NCI-H1417 treated with DMSO at 0.1 percent for 48 hours (cell line): Measurements from ENCODE around the gene GPR3.
"Not testable (repeated sequence)": the region's sequence is repeated elsewhere in the genome, so short reads cannot be mapped to it uniquely, and the experiment has no call there.

Experiments used
- DNase-seq: peaks from one replicate; lab custom pipeline; 2025; lab: John Stamatoyannopoulos, UW

Gene GPR3

DNA sequence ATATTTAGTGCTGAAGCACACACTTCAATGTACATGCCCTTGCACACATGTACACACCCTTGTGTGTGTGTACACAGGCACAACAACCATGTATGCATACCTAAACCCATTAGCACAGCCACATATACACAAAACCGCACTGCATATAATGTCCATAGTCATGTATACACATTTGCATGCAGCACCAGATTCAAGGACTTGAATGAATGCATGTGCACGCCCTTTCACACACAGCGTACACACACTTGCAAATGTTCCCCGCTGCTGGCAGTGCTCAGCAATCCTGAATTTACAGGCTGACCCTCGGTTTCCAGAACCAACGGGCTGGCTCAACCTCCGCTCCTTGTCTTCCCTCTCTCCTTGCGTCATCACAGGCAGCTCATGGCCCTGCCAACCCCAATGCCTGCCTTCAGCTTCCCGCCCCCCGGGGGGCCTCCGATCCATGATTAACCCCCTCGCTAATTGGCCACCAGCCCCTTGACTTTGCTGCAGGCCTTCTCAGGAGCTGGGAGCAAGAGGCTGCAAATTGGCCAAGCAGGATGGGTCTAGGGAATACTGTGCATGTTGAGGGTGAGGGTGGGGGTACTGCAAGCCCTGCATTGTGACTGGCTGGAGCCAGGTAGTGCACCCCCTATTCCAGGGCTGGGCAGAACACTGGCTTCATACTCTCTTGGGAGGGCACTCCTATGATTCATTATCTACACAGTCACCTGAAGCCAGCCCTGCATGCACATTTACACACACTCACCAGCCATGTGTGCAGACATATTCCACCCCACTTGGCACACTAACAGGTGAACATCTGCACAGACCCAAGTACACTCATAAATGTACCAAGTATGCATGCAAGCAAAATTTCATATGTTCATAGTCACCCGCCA, 7.9 kb downstream of the GPR3 start:
- no peak for DNase-seq

DNA sequence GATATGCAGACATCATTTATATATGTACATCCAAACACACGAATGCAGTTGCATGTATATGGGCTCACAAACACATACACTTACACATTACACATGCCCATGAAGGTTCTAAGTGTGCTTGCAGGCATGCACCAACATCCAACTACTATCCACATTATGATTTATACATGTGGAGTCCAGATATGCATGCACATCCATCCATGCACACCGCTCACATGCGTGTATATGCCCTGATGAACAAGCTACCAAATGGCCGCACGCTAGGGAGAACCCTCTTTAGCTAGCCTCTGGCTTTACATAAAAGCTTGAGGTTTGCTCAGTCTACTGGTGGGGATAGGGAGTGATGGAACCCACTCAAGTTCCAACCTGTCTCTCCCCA, 8.5 kb downstream of the GPR3 start:
- no peak for DNase-seq

DNA sequence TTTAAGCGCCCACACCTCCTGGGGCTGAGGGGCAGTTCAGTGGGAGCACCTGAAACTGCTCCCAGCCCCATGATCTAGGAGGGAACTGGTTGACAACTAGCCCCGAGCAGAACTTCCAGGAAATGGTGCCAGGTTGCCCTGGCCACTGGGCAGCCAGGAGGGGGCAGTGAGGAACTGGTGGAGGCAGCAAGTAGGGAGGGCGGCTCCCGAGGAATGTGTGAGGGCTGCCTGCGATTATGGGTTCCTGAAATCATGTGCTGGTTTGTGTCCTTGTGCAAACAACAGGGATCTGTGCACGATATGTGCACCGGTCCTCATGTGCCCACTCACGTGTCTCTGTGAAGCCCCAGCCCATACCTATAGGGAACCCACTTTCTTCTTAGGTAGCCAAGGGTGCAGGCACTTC, 9.9 kb downstream of the GPR3 start:
- DNase-seq: no peak

DNA sequence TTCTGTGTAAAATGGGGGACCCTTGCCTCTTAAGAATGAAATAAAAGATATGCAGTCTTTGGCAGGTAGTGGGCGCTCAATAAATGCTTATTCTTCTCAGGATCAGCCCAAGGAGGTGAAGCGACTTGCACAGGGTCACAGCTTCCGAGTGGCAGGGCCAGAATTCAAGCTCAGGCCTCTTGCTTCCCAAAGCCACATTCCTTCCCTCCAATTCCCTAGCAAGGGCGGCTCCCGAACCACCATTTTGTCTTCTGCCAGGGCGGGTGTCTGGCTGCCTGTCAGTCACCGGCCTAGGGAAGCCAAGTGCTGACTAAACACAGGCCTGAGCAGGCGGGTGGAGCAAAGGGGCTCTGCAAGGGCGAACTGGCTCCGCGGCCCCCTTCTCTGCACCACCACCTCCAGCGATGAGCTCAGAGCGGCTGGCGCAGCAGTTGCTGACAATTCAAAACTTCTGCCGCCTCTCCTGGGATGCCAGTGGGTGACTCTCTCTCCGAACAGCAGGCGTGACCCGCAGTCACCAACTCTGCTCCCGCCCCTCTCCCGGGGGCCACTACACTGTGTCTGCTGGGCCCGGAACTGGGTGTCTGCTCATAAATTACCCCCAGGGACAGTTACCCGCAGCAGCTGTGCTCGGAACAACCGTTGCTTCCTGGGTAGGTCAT, 10.8 kb downstream of the GPR3 start:
- DNase-seq: no peak

DNA sequence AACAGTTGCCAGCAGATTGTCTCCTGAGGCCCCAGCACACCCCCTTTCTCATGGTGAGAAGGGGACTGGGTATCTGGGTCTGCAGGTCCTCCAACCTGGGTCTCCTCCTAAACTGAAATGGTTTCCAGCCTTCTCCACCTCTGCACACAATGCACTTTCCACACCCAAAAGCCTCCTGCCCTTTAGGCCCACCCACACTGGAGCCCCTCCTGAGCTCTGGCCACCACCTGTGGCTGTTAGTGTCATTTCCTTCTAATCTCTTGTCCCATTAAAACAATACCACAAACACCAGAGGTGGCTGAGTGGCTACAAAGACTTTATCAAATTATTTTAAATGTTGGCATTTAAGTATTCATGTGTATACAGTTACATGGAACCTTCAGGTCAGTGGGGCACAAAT, 11.5 kb downstream of the GPR3 start:
- no peak for DNase-seq

DNA sequence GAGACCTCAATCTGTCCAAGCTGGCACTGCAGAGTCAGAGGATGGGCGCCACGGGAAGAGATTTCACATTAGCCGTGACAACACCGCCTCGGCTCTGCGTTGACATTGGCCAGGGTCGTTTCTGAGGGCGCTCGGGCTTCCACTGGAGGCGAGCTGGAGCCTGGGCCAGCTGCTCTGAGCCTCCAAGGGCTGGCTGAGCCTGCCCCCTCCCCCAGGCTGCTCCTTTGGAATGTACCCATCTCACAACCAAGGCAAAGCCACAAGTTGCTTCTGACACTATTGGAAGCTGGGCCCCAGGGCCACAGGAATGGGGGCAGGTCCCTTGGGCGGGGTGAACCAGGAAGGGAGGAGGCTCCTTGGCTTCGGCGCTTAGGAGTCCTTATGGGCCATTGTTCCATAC, 12.7 kb downstream of the GPR3 start:
- no peak for DNase-seq

DNA sequence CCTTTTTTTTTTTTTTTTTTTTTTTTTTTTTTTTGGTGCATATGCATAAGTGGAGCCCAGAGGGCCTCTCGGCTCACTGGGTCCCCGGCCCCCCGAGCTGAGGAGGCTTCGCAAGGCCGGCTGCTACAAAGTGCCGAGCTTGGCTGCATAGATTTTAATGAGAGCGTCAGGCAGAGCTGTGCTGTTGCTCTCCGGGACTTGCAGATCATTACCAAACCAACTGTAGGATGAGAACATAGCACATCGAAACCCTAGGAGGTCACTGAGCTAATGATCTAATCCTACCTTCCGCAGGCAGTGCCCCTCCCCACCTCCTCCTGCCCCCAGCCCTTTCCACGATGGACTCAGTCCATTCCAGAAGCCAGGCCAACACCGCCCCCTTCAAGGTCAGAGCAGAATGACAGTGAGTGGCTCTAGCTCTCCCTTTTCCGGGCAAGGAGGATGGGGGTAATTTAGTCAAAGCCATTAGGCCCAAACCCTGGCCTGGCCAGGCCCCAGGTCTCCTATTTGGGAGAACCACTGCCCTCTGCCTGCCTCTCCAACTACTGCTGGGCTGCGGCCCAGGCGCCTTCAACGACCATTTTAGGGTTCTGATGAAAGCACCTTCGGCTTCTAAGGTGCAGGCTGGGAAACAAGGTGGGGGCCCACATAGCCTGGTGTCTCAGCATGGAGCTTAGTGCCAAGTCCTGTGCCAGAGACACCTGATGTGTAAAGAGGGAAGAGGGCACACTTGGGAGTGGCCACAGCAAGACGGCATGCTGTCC, 13.4 kb downstream of the GPR3 start:
- DNase-seq: not testable (repeated sequence)

DNA sequence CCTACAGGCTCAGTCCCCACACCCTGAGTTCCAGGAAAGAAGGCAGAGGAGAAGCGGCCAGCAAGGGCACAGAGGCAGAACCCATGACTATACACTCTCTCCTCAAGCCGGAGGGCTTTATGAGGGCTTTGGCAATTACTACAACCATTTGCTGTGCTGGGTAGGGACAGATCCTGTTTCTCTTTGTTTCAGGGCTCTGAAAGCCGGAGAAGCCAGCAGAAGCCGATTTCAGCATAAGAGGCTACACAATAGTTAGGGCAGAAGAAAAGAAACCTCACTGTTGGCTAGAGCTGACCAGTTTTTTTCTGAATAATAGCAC, 13.9 kb downstream of the GPR3 start:
- no peak for DNase-seq

DNA sequence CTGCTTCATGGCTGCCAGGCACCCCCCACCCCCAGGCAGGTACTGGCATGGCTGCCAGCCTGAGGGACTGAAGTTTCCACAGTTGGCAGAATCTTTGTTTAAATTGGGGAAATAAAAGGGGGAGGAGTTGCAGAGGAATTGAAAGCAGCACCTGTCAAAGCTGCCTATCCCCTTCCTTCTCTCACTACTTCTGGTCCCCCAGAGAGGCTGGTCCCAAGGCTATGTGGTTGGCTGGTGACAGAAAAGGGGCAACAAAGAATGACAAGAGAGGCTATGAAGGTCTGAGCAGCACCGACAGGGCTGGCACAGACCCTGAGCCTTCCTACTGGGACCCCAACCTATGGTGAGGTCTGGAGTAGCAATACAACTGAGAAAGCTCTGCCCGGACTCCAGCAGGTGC, 14.4 kb downstream of the GPR3 start:
- DNase-seq: not testable (repeated sequence)

DNA sequence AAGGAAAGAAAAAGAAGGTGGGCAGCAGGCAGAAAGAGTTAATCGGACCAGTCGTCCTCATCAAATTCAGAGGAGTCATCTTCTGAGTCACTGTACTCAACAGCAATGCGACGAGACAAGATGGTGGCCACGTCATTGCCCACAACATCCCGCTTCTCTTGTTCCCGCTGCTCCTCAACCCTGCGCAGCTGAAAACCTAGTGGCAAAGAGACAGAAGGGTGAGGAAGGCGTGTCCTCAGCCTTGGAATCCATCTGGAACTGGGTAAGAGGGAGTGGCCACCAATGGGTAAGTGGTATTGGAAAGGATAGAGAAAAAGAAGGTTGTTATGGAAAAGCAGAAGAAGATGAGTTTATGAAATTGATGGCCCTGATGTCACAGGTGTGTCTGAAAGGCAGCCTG, 15.7 kb downstream of the GPR3 start:
- DNase-seq: no peak

DNA sequence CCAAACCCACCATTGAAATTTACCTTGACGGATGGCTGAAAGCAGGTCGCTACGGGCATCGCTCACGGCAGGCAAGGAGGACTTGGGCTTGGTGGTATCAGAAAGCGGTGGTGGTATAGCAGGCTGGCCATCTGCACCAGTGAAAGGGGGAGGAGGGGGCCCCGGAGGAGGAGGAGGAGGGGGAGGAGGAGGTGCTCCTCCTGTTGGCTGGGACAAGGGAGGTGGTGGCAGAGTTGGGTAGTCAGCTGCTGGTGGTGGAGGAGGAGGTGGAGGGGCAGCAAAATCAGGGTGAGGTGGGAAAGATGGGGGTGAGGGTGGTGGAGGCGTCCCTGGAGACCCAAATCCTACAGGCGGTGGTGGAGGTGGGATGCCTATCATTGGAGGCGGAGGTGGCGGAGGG, 17.2 kb downstream of the GPR3 start:
- DNase-seq: no peak

DNA sequence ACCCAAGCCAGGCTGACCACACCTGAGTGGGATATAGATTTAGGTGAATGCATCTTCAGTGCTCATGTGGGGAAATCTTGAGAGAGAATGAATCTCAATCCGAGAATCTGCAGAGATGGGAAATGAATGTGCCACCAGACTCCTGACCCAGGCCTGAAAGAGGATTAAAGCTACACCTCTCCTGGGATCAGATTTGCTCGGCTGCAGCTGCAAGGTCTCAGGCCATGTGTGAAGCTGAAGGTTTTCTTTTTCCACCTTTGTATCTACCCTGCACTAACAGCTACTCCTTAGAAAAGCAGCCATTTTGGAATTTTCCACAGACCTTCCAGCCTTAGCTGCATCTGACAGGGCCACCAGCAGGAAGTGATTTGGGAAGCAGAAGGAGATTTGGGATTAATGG, 18.3 kb downstream of the GPR3 start:
- DNase-seq: no peak

DNA sequence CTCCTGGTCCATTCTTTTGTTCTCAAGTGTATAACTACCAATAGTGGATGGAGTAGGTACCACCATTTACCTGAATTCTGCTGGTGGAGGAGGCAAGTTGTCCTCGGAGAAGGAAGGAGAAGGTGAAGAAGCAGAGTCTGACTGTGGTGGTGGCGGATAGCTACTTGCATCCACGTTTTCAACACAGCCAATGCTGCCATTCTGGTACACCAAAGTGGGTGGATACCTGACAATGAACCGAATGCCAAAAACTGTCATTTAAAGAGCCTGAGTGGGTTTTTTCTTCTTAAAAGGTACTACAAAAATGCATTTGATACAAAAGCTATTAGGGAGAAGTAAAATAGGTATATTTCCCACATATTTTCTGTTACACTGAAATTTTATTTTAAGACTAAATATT, 20.1 kb downstream of the GPR3 start:
- no peak for DNase-seq

DNA sequence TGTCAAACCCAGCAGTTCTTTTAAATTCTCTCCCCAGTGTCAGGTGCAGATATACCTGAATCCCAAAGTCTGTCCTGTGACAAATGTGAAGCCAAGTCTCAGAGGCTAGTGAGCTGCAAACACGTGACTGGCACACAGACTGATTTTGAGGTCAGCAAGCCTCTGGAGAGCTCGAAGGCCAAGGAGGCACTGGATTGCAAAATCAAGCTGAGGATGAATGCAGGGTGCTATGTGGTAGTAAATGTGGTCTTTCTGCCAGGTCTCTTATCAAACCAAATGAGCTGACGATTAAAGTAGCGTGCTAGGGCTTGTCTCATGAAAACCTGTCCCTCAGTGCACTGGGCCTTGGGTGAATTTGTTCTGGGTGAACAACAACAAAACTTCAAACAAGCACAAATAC, 20.6 kb downstream of the GPR3 start:
- DNase-seq: no peak

DNA sequence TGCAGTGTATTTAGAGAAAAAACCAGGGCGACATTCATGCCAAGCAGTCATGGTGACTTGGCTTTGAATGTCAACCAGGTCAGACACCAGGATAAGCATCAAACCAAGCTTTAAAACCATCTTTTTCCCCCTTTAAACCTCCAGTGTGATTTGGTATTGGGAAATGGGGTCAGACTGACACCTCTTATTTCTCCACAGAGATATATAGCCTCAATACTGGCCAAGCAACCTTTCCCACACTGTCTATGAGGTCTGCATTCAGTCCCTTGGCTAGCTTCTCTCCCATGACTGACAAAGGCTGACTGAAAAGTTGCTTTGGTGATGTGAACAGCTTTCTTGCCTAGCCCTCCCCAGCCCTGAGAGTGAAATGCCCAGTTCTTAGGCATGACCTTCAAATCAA, 21.7 kb downstream of the GPR3 start:
- no peak for DNase-seq

DNA sequence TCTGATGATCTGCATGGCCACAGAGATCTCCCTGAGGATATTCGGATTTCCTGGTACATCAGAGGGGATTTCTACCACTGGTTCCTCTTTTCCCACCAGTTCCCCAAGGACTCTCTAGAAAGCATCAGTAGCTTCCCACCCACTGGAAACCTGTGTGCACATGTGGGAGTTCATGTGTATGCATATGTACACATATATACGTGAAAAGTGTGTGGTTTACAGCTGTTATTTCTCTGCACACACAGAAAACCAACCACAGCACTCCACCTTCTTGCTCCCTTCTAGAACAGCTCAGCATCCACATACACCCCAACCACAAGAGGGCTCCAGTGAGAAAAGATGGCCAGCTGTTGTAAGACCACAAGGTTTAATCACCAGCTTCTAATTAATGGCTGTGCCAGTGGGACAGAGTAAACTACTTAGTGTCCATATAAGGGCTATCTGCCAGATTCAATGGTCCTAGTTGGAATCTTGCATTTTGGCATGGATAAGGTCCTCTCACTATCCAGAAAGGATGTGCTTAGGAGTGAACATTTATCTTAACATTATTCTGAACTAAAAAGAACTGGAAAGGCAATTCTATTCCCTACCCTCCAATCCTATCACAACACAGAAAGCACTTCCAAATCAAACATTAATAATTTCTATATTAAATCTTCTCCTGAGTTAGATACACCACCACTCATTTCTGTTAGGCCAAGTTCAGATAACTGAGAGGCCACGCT, 24.1 kb downstream of the GPR3 start:
- DNase-seq: peak; percentile 38

DNA sequence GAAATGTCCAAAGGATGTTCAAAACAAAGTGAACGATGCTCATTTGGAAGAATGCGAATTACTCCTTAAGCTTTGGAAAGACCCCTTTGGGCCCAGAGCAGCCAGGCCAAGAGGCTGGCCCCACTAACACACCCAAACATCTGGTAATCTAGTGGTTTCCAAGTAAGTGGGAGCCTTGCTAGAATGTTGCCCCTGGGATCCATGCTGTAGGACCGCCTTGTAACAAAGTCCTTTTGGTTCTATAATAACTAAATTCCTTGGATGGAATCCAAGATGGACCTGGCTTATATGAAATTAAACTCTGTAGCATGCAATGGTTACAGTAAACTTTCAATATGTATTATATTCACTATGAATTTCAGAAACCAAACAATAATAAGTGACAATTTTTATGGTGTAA, 25.3 kb downstream of the GPR3 start:
- no peak for DNase-seq

DNA sequence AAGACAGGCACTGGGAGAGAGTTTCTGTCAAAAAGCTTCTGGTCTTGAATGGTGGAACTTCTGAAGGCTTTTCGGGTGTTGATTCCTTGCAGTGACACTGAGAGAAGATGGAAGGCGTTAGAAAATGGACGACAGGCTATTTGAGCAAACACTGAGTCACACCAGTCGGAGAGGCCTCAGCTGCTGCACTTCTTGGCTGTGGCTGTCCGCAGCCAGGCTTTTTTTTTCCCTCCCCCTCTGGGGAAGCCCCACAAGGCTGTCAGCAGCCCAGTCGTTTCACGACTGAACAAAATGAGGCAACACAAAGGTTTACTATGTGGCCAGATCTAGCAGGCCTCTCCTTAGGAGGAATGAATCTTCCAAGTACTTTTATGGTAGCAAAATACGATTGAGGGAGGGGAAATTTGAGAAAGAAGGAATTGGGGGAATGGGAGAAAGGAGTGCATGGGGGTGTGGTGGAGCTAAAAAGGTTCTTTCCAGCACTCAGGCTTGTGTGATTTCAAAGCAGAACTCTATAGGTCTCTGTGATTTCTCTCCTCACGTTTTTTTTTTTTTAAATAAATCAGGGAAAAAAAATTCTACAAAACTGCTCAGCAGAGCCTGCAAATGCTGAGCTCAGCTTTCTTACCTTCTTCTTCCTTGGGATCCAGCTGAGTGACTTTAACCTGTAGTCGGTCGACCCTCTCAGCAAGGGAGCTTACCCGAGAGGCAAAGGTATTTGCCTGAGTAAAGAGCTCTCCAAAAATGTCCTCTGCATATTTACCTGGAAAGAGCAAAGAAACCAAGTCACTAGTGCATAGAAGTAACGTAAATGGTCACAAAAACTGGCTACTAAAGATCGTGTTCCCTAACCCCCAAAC, 26.1 kb downstream of the GPR3 start:
- no peak for DNase-seq

DNA sequence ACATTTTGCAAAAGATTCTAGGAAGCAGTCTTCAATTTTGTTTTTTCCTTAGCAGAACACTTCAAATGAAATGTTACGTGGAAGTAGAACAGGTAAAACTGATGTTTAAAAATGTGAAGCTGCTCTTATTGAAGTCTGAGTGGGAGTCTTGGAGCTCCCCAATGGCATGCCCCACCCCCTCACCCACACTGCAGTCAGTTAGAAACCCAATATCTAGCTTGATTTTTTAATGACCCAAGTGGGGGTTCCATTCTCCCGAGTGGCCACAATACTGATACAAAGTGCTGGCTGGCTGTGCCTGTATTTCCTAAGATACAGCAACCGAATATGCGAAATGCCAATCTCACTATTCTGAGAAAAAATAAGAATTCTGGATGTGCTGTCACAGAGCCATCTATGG, 31.3 kb downstream of the GPR3 start:
- no peak for DNase-seq

DNA sequence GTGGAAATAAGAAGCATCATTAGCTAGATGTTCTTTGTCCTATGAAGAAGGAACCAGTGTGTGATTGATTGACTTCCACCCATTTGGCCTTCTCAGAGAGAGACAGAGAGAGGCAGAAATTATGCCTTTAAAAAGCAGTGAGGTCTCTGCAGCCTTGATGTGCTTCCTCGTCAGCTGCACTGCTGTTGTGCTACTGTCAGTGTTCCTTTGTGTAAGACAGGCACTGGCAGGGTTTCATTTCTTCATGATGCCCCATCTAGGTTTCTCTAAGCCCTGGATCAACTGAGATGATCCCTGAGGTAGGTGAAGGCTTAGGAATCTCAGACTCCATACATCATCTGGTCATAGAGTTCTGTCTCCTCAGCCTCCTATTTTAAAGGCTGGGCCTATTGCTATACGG, 34.9 kb downstream of the GPR3 start:
- DNase-seq: no peak

DNA sequence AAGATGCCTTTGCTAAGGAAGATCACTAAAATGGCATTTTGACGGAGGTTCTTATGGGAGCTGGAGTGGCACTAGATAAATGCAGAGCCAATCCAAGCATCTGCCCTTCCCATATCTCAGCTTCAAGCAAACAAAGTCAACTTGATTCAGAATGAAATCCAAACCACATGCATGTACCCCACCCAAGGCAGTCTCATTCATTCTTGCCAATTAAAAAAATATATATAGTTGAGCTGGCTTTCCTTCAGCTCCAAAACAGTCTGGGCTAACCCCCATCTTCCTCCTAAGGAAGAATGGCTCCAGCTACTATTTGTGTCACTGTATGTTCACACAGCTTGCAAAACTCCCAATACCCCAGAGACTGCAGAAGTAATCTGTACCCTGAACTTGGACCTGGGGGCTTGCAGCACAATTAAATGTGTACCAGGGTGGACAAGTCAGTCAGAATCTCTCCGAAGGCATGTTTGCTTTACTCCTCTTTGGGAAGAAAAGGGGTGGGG, 35.4 kb downstream of the GPR3 start:
- DNase-seq: no peak
